HG03060 (cell line): Measurements from ENCODE around the gene SURF4.

Experiments
- ATAC-seq: cut with Tn5 transposase; IDR thresholded peaks from one replicate; pipeline ENCODE4 v1.9.1; 2021; ENCODE audit warnings: low read depth, moderate number of reproducible peaks; ENCODE audit not compliant: unreplicated experiment

The SURF4 gene

DNA sequence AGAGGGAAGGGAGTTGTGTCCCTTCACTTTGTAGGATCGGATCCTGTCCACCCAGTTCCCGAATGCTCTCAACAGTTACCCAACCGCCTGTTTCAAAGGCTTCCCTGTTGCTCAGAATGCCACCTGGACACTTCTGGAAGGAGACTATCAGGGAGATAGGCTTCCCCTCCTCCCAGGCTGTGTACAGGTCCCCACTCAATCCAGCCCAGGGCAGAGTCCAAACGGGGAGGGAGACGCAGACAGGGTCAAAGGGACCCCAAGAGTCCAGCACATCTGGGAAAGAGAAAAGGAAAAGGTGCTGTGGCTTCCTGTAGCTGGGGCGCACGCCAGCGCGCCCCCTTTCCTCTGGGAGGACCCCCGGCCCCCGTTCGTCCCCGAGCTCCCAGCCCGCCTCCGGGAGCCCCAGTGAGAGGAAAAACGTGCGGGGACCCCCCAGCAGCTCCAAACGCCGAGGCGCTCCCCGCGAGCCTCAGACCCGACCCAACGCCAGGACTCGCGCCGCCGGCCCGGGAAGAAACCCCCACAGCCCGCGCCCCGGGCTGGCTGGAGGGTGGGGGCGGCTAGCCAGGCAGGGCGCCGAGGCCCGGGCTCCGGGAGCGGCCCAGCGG lies 640 bp downstream of the SURF4 start:
- ATAC-seq = no peak

DNA sequence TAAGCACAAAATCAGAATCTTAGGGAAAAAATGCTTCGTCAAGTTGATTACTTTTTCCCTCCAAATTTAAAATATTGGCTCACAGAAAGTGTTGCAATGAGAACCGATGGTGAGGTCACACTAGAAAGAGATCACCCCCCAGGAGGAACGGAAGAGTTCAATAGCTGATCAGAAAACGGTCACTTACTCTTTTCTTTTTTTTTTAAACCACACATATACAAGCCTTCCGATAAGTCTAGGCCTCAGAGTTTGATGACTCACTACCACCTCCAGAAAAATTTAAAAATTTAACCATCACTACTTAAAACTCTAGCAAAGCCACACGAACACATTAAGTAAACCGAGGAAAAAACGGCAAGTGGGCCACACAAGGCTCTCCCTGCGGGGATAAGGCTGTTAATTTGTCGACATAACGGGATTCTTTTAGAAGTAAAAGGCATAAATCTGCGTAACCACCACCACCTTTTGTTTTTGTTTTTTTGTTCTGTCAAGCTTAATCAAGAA lies 1.2 kb downstream of the SURF4 start:
- ATAC-seq = no peak

DNA sequence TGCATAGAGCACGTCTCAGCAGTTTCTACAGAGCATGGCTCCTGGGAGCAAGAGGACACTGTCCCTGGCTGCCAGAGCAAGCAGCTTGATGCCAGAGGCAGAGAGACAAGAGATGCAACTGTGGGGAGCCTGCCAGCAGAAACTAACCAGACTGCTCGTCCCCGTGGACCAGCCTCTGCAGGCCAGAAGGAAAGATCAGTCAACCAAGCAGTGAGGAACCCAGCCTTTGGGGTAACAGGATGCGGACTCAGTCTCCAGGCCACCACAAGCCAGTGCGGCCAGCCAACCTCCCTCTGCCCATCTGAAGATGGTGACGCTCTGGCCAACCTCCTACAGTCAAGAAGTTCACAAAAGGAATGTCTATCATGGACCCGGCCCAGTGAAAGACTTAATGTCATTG lies 3.7 kb downstream of the SURF4 start:
- no peak for ATAC-seq

DNA sequence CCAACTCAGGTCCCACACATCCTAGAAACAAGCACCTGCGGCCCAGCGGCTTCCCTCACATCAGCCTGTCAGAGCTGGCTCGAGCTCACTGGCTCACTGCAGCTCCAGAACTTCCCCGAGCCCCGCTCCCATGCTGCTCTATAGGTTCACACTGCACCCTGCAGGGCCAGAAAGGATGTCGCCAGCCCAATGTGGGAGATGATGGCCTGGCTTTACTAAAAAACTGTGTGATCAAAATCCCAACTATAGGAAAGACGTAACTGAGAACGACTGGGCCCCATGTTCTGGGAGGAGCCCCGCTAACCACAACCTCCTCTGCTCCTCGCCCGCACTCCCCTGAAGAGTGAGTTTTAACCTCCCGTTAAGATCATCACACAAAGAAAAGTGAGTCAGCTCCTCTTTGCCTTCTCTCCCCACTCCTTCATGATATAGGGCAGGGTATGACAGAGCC lies 4.6 kb downstream of the SURF4 start:
- no peak for ATAC-seq

DNA sequence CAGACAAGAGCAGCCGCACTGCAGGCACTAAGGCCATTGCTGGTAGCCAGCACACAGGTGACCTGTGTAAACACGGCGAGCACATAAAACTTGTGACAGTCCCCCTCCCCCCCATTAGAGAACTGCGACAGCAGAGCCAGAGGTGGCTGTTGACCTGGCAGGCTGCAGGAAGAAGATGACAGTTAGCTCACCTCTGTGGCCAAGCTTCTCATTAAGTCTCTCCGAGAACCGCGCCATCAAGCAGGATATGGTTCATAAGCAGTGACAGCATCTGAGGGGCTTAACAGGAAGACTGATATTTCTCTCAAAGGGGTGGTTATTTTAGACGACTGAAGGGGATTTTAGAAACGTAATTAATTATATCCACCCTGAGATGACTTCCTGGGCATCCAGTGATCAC lies 5.2 kb downstream of the SURF4 start:
- ATAC-seq = no peak

DNA sequence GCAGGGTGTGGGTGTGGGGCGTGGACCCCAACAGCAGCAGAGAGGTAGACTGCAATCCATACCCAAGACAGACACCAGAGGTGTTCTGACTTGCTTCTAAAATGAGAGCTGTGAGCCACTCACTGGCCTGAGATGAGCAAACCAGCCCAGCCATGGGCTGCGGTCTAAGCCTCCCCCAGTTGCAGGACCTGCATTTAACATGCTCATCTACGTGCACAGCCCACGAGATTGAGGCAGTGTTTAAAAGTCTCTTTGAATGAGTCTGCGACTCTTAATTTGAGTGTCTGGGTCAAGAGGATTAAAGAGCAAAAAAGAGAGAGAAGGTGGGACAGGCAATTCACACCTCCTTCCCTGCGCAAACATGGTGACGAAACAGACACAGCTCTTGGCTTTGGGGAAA lies 5.9 kb downstream of the SURF4 start:
- ATAC-seq = no peak

DNA sequence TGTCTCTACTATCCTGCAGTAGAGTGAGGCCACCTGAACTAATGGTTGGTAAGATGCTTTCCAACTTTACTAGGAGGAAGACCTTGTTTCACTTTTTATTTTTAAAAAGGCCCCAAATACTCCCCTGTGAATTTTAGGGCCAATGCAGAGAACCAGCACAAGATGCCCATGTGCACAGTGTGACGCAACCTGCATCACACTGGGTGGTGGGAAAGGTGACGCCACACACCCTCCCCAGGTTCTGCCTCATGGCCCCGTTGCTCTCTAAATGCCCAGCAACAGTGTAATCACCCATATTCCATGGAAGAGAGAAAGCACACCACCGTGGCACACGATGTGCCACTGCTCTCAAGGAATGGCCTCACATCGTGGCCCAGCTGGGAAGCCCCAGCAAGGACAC lies 6.4 kb downstream of the SURF4 start:
- no peak for ATAC-seq

DNA sequence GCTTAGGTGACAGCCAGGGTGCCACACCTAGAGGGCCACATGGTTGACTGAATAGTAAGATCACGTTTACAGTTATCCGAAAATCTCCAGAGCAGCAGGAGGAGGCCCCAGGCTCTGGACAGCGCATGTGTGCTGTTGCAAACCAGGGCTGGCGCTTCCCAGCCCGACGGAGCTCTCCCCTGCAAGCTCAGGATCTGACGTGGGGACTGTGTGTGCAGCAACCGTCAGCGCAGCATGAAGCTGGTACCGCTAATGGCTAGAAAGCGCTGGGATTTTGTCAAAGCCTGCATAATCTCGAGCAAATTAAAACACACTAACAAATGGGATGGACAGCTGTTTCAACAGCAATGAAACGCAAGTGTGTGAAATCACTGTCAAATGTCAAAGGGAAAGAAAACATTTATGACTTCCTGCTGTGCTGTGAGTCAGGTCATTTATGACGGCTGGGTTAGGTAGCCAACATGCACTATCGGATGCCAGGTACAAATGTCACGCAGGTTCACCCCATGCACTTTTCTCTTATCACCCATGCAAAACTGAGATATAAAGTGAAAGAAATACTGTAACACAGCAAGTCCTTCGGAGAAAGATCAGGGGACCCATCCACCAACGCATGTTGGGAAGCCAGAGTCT lies 7.5 kb downstream of the SURF4 start:
- no peak for ATAC-seq

DNA sequence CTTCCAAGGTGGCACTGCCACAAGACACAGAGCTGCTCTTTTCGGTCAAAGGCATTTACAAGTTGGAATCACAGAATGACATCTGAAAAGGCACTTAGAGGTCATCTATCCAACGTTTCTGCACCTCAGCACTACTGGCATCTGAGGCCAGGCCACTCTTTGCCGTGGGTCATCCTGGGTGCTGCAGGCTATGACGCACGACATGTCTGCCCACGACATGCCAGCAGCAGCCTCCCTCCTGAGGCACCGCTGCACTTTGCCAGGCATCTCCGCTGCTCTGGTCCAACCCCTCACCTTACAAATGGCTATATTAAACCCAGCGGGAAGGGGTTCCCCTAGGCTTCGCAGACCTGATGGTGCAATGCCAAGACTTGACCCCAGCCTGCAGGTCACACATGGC lies 8.1 kb downstream of the SURF4 start:
- no peak for ATAC-seq

DNA sequence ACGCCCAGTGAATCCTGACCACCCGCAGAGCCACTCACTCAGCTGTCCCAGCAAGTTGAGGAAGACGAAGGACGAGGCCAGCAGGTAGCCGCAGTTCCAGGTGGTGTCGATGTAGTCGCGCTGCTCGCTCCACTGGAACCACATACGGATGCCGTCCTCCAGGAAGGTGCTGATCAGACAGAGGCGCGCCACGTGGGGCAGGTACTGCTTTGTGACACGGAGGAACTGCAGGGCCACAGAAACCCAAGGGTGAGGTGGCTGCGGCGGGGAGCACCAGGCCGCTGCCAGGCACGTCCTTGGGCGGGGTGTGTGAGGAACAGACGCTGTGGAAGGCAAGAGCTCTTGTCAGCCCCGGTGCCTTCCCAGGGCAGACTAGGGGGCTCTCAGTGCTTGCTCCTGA lies 8.6 kb downstream of the SURF4 start:
- ATAC-seq = no peak

DNA sequence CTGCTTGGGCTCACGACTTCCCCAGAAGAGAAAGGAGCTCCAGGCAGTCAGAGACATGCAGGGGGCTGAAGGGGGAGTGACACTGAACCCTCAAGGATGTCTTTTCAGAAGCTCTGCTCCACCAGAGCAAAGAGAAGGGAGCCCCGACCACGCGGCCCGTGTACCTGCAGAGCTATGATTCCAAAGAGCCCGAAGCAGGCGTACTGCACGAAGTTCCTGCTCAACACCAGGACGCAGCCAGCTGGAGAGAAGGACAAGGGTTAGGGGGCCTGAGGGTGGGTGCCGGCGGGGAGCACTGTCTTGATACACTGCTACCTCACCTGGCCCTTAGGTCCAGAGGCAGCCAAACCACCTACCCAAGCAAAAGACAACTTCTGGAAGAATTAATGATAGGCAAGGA lies 9.4 kb downstream of the SURF4 start:
- no peak for ATAC-seq

DNA sequence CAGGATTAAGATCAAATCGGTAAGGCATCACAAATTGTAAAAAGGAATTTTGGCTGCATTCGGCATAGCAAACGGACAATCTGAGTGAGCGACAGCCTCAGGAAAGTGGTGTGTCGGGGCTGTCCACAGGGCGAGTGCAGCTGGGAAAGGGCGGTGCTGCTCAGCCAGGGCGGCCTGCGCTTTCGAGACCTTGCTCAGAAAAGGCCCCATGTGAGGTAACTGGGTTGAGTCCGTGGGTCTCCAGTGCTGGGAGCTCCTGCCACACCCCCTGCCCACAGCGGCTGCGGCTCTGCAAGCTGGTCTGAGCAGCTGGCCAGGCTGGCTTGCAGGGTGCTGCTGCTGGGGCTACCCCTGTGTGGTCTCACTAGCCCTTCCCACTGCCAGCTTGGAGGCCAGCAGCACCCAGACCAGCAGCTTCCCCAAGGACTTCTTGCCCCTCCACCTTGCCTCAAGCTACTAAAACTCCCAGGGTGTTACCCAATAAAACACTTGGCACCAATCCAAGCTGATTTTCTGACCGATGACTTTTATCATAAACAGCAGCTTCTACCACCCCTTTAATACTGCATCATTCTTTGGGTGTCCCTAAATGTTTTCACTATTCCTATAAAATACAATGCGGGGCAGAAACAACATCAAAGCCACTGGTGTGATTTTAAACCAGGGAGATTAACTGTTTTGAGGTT lies 13.4 kb downstream of the SURF4 start:
- ATAC-seq = no peak

DNA sequence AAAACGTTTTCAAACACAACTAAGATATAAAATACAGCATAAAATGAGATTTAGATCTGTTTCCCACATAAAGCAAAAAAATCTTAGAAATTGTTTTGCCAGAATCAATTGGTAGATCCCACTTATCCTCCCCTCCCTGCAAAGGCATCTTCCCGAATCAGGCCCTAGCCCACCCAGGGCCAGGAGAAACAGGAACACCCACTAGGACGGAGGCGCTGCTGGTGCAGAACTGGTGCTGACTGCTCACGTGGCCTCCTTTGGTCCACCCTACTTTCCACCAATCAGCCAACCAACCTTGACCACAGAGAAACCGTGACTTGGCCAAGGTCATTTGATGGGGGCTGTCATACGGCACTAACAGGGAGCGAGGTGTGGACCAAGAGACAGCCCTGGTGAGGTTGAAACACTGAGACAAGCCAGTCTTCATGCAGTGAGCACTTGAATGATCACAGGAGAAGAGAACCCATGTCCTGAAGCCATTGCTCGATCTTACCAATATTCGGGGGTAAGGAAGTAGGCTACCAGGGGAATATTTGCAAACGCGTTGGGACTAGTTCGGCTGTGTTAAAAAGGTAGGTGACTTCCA lies 14.3 kb downstream of the SURF4 start:
- ATAC-seq = no peak

DNA sequence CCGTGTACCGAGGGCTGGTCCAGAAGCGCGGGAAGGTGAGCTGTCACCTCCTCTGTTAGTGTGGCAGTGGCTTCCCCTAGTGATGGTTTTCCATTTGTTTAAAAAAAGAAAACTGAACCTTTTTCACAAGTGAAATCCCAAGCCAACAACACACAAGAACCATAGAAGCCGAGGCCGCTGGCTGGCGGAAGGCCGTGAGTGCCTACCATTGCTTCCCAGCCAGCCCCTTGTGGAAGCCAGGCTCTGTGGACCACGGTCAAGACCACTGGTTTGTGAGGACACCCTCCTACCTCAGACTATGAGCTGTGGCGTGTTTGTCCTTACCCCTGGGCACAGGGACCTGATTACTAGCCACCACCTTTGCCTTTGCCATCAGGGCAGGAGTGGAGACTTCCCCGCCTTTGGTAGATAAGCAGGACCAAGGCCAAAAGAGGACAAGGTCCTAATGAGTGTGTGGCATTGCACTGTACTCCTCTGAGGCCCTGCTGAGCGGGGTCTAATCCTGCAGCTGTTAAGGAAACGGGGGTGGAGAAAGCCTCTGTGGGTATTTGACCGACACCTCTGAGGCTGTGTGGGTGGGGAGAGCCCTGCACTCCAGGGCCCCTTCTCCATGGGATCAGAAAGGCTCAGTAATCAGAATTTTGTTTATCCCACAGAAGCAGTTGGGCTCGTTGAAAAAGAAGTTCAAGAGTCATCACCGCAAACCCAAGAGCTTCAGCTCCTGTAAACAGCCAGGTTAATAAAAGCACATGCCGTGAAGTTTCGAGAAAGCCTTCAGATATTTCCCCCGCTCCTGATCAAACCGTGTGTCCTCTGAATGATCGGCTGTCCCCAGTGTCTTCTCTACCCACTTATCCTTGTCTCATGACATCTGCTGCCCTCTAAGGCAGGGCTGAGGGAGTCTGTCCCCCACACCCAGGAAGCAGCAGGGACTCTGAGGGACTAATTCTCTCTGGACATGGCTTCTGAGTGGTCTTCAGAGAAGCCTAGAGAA lies 15.2 kb downstream of the SURF4 start:
- ATAC-seq = no peak

DNA sequence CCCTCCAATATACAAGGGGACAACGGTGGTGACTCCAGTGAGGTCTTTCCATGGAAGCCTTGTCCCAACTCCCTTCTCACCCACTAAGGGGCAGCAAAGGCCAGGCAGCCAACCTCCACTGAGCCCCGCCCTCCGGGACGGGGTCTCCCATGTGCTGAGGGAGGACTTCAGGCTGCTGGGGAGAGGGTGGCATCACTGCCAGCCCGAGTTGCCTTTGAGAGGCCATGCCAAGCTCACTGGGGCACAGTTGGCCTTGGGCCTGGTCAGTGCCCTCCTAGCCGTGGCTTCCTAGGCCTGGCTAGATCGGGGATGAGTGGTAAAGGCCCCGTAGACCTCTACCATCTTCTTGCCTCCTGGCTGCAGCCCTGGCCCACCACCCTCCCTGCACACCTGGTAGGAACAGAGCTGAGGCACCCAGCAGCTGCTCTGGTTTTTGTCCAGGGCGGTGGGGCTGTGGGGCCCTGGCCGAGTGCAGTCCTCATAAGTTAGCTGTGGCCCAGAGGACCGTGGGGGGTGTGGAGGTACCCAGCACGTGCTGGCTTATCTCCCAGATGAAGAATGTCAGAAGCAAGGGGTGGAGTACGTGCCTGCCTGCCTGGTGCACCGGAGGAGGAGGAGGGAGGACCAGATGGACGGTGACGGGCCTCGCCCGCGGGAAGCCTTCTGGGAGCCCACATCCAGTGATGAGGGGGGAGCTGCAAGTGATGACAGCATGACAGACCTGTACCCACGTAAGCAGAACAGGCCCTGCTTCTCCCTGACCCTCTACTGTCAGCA lies 16.3 kb downstream of the SURF4 start:
- ATAC-seq = no peak

DNA sequence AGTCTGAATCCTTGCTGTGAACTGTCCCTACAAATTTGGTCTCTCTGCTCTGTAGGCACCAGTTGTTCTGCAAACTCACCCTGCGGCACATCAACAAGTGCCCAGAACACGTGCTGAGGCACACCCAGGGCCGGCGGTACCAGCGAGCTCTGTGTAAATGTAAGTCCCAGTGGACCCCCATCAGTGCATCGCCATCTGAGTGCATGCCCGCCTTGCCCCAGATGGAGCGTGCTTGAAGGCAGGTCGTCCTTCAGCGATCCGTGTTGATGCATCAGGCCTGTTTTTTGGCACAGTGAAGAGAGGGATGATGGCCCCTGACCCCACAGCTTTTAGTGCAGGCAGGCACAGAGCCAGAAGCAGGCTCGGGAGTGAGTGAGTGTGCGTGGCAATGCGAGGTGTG lies 18.2 kb downstream of the SURF4 start:
- no peak for ATAC-seq

DNA sequence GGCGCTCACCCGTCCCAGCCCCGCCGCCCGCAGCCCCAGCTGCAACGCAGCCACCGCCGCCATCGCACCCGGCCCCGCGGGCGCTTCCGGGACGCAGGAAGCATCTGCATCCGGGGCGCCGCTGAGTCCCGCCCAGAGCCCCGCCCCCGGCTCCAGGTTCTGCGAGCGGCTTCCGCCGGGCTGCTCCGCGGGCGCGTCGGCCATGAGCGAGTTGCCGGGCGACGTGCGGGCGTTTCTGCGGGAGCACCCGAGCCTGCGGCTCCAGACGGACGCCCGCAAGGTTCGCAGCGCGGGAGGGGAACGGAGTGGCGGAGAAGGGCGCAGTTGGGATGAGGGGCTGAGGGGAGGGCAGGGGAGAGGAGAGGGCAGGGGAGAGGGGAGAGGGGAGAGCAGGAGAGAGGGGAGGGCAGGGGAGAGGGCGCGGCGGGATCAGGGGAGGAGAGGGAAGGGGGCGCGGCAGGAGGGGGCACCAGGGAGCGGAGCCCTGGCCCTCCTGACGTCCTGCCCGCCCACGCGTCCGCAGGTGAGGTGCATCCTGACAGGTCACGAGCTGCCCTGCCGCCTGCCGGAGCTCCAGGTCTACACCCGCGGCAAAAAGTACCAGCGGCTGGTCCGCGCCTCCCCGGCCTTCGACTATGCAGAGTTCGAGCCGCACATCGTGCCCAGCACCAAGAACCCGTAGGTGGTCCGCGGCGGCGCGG lies 19.3 kb downstream of the SURF4 start, which contains the start of the genes SURF1 and SURF2:
Gene SURF1, minus strand, starts transcription at position 97 of the 701 bp plus-strand sequence. Its CDS starts 34 bp downstream, at position 63.
Gene SURF2, plus strand, starts transcription at position 160 of the 701 bp plus-strand sequence. Its CDS starts 43 bp downstream, at position 203.
- no peak for ATAC-seq

DNA sequence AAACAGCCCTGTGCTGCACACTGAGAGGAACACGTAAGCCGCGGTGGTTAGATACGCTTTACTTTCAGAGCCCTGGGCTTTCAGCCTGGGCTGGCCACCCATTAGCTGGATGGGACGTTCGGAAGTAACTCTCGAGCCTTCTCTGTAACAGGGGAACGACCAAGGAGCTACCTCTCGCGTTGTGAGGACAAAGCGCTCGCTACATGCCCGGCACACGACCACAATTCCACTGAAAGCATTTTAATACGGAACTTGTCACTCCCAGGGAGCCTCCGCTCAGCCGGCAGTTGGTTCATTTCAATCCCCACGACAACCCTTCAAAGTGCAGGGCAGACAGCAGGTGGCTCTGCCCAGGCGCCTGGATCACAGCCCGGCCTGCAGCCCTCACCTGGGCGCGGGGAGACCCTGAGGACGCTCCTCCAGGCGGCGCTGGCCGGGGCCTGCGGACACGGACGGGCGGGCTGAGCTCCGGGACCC lies 19.9 kb downstream of the SURF4 start:
- ATAC-seq = no peak

DNA sequence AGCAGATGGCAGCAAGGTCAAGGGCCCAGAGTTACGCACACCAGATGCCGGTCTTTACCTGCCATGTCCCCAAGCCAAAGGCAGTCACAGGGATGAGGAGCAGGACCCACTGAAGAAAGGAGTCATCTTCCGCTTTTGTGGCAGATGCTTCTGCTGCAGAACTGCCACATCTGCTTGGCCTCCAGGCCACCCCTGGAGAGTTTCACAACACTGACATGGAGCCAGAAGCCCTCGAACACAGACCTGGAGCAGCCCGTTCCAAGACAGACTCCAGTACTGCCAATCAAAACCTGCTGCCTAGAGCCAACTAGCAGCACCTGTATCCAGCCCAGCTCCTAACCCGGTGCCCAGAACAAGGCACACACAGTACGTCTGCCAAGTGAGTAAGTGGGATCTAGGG lies 21.1 kb downstream of the SURF4 start:
- no peak for ATAC-seq
